ENCODE results near the gene UBA3.

DNA sequence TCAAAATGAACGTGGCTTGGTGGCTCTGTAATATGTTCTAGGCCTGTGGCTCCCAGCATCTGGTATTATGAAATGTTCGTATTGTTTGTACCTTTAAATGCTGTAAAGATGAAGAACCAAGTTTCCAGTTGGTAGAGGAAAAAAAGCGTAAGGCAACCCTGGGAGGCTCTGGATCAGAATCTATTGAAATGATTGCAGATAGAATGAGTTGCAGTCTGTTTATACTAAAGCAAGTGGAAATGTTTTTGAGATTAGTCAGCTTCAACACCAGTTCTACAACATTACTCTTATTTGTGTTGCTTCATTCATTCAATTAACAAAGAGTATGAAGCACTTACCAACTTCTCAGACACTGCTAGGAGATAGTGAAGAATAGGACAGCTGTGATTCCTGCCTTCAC, 9.9 kb upstream of the UBA3 start:
- TF ChIP-seq, protein P1, sequence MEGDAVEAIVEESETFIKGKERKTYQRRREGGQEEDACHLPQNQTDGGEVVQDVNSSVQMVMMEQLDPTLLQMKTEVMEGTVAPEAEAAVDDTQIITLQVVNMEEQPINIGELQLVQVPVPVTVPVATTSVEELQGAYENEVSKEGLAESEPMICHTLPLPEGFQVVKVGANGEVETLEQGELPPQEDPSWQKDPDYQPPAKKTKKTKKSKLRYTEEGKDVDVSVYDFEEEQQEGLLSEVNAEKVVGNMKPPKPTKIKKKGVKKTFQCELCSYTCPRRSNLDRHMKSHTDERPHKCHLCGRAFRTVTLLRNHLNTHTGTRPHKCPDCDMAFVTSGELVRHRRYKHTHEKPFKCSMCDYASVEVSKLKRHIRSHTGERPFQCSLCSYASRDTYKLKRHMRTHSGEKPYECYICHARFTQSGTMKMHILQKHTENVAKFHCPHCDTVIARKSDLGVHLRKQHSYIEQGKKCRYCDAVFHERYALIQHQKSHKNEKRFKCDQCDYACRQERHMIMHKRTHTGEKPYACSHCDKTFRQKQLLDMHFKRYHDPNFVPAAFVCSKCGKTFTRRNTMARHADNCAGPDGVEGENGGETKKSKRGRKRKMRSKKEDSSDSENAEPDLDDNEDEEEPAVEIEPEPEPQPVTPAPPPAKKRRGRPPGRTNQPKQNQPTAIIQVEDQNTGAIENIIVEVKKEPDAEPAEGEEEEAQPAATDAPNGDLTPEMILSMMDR (IDR thresholded peaks at IDR 0.05): no peak
- TF ChIP-seq POLR2A (IDR thresholded peaks at IDR 0.05): no peak
- TF ChIP-seq POLR2AphosphoS5 (IDR thresholded peaks at IDR 0.05): no peak
